GM18873 (cell line): ENCODE measurements around the gene USP24.

Experiments
- ATAC-seq: cut with Tn5 transposase; IDR thresholded peaks from one replicate; pipeline ENCODE4 v1.9.1; 2021; ENCODE audit warnings: mild to moderate bottlenecking, moderate library complexity, moderate number of reproducible peaks; ENCODE audit not compliant: unreplicated experiment, low FRiP score

The USP24 gene

GRCh38 chr1:55074455-55074854, 140.7 kb downstream of the USP24 start:
- no peak for ATAC-seq

- no peak for ATAC-seq
Observed at GRCh38 chr1:55073187-55073916, 141.8 kb downstream of the USP24 start.

- no peak for ATAC-seq
Observed at GRCh38 chr1:55071477-55071876, 143.7 kb downstream of the USP24 start.

GRCh38 chr1:55070293-55071164, 144.6 kb downstream of the USP24 start:
- no peak for ATAC-seq

GRCh38 chr1:55069280-55069679, 145.9 kb downstream of the USP24 start:
- no peak for ATAC-seq

GRCh38 chr1:55068638-55069037, 146.5 kb downstream of the USP24 start:
- no peak for ATAC-seq

GRCh38 chr1:55067914-55068313, 147.2 kb downstream of the USP24 start:
- no peak for ATAC-seq

- ATAC-seq = no peak
Observed at GRCh38 chr1:55067022-55067778, 148.0 kb downstream of the USP24 start.

GRCh38 chr1:55065648-55066047, 149.5 kb downstream of the USP24 start:
- ATAC-seq = no peak

- ATAC-seq = no peak
Observed at GRCh38 chr1:55064861-55065263, 150.3 kb downstream of the USP24 start.

- no peak for ATAC-seq
Observed at GRCh38 chr1:55064071-55064581, 151.0 kb downstream of the USP24 start.

GRCh38 chr1:55063577-55063942, 151.6 kb downstream of the USP24 start:
- ATAC-seq = no peak

GRCh38 chr1:55062801-55063576, 152.2 kb downstream of the USP24 start:
- ATAC-seq = no peak

GRCh38 chr1:55061706-55062321, 153.3 kb downstream of the USP24 start:
- no peak for ATAC-seq

GRCh38 chr1:55061000-55061705, 154.0 kb downstream of the USP24 start:
- no peak for ATAC-seq

GRCh38 chr1:55060133-55060999, 154.8 kb downstream of the USP24 start:
- no peak for ATAC-seq

- no peak for ATAC-seq
Observed at GRCh38 chr1:55059302-55060132, 155.6 kb downstream of the USP24 start.
